ENCODE data around the gene UTP25.

UTP25 gene

GRCh38 chr1:209827384-209828262 is at the start of gene UTP25:
UTP25 (plus strand) TSS chr1:209827972; CDS start chr1:209828064, 92 bp downstream.
- peak; percentile 98 for DNase-seq (ENCODE audit: low read depth, low spot score)
- no peak for TF ChIP-seq ZNF274 (IDR thresholded peaks at IDR 0.05; ENCODE audit: low read depth, low read length)
- TF ChIP-seq YY1 (IDR thresholded peaks at IDR 0.05; ENCODE audit: insufficient read depth, insufficient read length), result no peak
- TF ChIP-seq SUZ12 (IDR thresholded peaks at IDR 0.05; ENCODE audit: extremely low read depth, insufficient read depth, insufficient read length), result no peak
- peak within 1 kb of the TSS; percentile 92 for H3K4me3 ChIP-seq (ENCODE audit: insufficient read length, low read depth)
- no peaks in the 10 kb centered on the region for H3K4me1 ChIP-seq (ENCODE audit: insufficient read depth, insufficient read length)
- H3K9ac ChIP-seq (ENCODE audit: insufficient read length, low read depth), result peak within 1 kb of the TSS; percentile 75
- H3K27me3 ChIP-seq (ENCODE audit: insufficient read depth, insufficient read length), result no peaks in the 10 kb centered on the region
- H3K9me3 ChIP-seq (ENCODE audit: insufficient read depth, low read length), result no peaks in the 10 kb centered on the region
- peaks cover 32% of the 10 kb centered on the region for H3K36me3 ChIP-seq (ENCODE audit: insufficient read depth, insufficient read length, low read length)

GRCh38 chr1:209778102-209778501 is 49.7 kb upstream of the UTP25 start:
- no peak for DNase-seq (ENCODE audit: low read depth, low spot score)
- Histone ChIP-seq H3K36me3 (ENCODE audit: insufficient read depth, insufficient read length, low read length) (peaks cover 13% of the 10 kb centered on the region), H3K4me3 (ENCODE audit: insufficient read length, low read depth) (no peak overlapping the region), H3K9me3 (ENCODE audit: insufficient read depth, low read length) (no peaks in the 10 kb centered on the region), H3K9ac (ENCODE audit: insufficient read length, low read depth) (no peak overlapping the region), H3K4me1 (ENCODE audit: insufficient read depth, insufficient read length) (no peaks in the 10 kb centered on the region), H3K27me3 (ENCODE audit: insufficient read depth, insufficient read length) (no peaks in the 10 kb centered on the region)
- TF ChIP-seq SUZ12 (IDR thresholded peaks at IDR 0.05; ENCODE audit: extremely low read depth, insufficient read depth, insufficient read length) (no peak), YY1 (IDR thresholded peaks at IDR 0.05; ENCODE audit: insufficient read depth, insufficient read length) (no peak), ZNF274 (IDR thresholded peaks at IDR 0.05; ENCODE audit: low read depth, low read length) (no peak)

- no peaks in the 10 kb centered on the region for H3K4me1 ChIP-seq (ENCODE audit: insufficient read depth, insufficient read length)
- no peak overlapping the region for H3K9ac ChIP-seq (ENCODE audit: insufficient read length, low read depth)
Observed at GRCh38 chr1:209780268-209780667, 47.5 kb upstream of the UTP25 start.

GRCh38 chr1:209783386-209783785 is 44.4 kb upstream of the UTP25 start:
- TF ChIP-seq ZNF274 (IDR thresholded peaks at IDR 0.05; ENCODE audit: low read depth, low read length) (no peak), YY1 (IDR thresholded peaks at IDR 0.05; ENCODE audit: insufficient read depth, insufficient read length) (no peak), SUZ12 (IDR thresholded peaks at IDR 0.05; ENCODE audit: extremely low read depth, insufficient read depth, insufficient read length) (no peak)
- H3K27me3 ChIP-seq (ENCODE audit: insufficient read depth, insufficient read length), result no peaks in the 10 kb centered on the region
- peaks cover 16% of the 10 kb centered on the region for H3K36me3 ChIP-seq (ENCODE audit: insufficient read depth, insufficient read length, low read length)
- H3K9ac ChIP-seq (ENCODE audit: insufficient read length, low read depth), result peak overlapping the region; percentile 92
- H3K9me3 ChIP-seq (ENCODE audit: insufficient read depth, low read length), result no peaks in the 10 kb centered on the region
- no peak for DNase-seq (ENCODE audit: low read depth, low spot score)
- H3K4me1 ChIP-seq (ENCODE audit: insufficient read depth, insufficient read length), result no peaks in the 10 kb centered on the region
- peak overlapping the region; percentile 75 for H3K4me3 ChIP-seq (ENCODE audit: insufficient read length, low read depth)

More at GRCh38 chr1:209780268-209780667, 47.5 kb upstream of the UTP25 start:
- H3K4me3 ChIP-seq (ENCODE audit: insufficient read length, low read depth), result no peak overlapping the region
- no peak for DNase-seq (ENCODE audit: low read depth, low spot score)
- H3K36me3 ChIP-seq (ENCODE audit: insufficient read depth, insufficient read length, low read length), result peaks cover 16% of the 10 kb centered on the region
- H3K9me3 ChIP-seq (ENCODE audit: insufficient read depth, low read length), result no peaks in the 10 kb centered on the region
- H3K27me3 ChIP-seq (ENCODE audit: insufficient read depth, insufficient read length), result no peaks in the 10 kb centered on the region
- TF ChIP-seq YY1 (IDR thresholded peaks at IDR 0.05; ENCODE audit: insufficient read depth, insufficient read length), result no peak
- TF ChIP-seq SUZ12 (IDR thresholded peaks at IDR 0.05; ENCODE audit: extremely low read depth, insufficient read depth, insufficient read length), result no peak
- TF ChIP-seq ZNF274 (IDR thresholded peaks at IDR 0.05; ENCODE audit: low read depth, low read length), result no peak

- Histone ChIP-seq H3K9ac (ENCODE audit: insufficient read length, low read depth) (peak within 1 kb of the TSS; percentile 92), H3K36me3 (ENCODE audit: insufficient read depth, insufficient read length, low read length) (peaks cover 16% of the 10 kb centered on the region), H3K4me3 (ENCODE audit: insufficient read length, low read depth) (peak within 1 kb of the TSS; percentile 75), H3K27me3 (ENCODE audit: insufficient read depth, insufficient read length) (no peaks in the 10 kb centered on the region), H3K4me1 (ENCODE audit: insufficient read depth, insufficient read length) (no peaks in the 10 kb centered on the region), H3K9me3 (ENCODE audit: insufficient read depth, low read length) (no peaks in the 10 kb centered on the region)
- DNase-seq (ENCODE audit: low read depth, low spot score), result peak; percentile 99
- TF ChIP-seq ZNF274 (IDR thresholded peaks at IDR 0.05; ENCODE audit: low read depth, low read length) (no peak), SUZ12 (IDR thresholded peaks at IDR 0.05; ENCODE audit: extremely low read depth, insufficient read depth, insufficient read length) (no peak), YY1 (IDR thresholded peaks at IDR 0.05; ENCODE audit: insufficient read depth, insufficient read length) (no peak)
Observed at GRCh38 chr1:209784265-209785169, 43.3 kb upstream of the UTP25 start, which contains the start of gene C1orf74. C1orf74 (minus strand) TSS chr1:209784559; CDS start chr1:209783634, 925 bp downstream.

- DNase-seq (ENCODE audit: low read depth, low spot score), result no peak
- Histone ChIP-seq H3K9me3 (ENCODE audit: insufficient read depth, low read length) (no peaks in the 10 kb centered on the region), H3K27me3 (ENCODE audit: insufficient read depth, insufficient read length) (no peaks in the 10 kb centered on the region), H3K4me3 (ENCODE audit: insufficient read length, low read depth) (no peak overlapping the region), H3K36me3 (ENCODE audit: insufficient read depth, insufficient read length, low read length) (peaks cover 16% of the 10 kb centered on the region), H3K9ac (ENCODE audit: insufficient read length, low read depth) (no peak overlapping the region), H3K4me1 (ENCODE audit: insufficient read depth, insufficient read length) (no peaks in the 10 kb centered on the region)
- no peak for TF ChIP-seq YY1 (IDR thresholded peaks at IDR 0.05; ENCODE audit: insufficient read depth, insufficient read length)
- no peak for TF ChIP-seq ZNF274 (IDR thresholded peaks at IDR 0.05; ENCODE audit: low read depth, low read length)
- no peak for TF ChIP-seq SUZ12 (IDR thresholded peaks at IDR 0.05; ENCODE audit: extremely low read depth, insufficient read depth, insufficient read length)
Observed at GRCh38 chr1:209785592-209785991, 42.2 kb upstream of the UTP25 start.

Measured in NT2/D1 (cell line).